H1 (cell line): ENCODE results near the gene PTF1A. TPM values are rescaled to one million over a fixed set of nuclear protein-coding genes. Genes with fewer than 3 reads are reported as not detected.

Experiments
- CTCF ChIA-PET: fragments of 300-600 bp; sonication (Branson Sonifier 250); formaldehyde crosslinking; loops from one replicate; lab custom pipeline; 2021; ENCODE audit not compliant: partially characterized antibody; lab: Charles Lee
- POLR2A ChIA-PET: fragments of 300-600 bp; sonication (Branson Sonifier 250); formaldehyde crosslinking; loops from one replicate; lab custom pipeline; 2021; ENCODE audit warnings: inconsistent platforms; ENCODE audit not compliant: partially characterized antibody; lab: Charles Lee
- DNase-seq, 2 experiments: peaks; one replicate each; pipeline versions ENCODE4 v3.0.0 to v3.0.0-alpha.2; 2010 to 2022; ENCODE audit warnings: low spot score in 2 of 2, low read depth in 1 of 2, mixed read lengths in 1 of 2
- FAIRE-seq: peaks from 2 replicates; lab custom pipeline; 2011; peaks lifted over from hg19 to GRCh38; lab: Jason Lieb, UNC
- H2AFZ ChIP-seq: 2 replicates; pipeline ENCODE4 v1.8.1; 2012; ENCODE audit warnings: low read length, inconsistent platforms
- H2AK5ac ChIP-seq: 2 replicates; pipeline ENCODE4 v1.6.1; 2013; ENCODE audit warnings: low read depth, low read length
- H2BK120ac ChIP-seq: replicated peaks from 2 replicates; pipeline ENCODE3; 2013; ENCODE audit warnings: low read depth, low read length, inconsistent platforms
- H2BK12ac ChIP-seq: 2 replicates; pipeline ENCODE4 v1.6.1; 2013; ENCODE audit warnings: low read depth, low read length
- H2BK15ac ChIP-seq: 2 replicates; pipeline ENCODE4 v1.6.1; 2013; ENCODE audit warnings: low read length
- H2BK20ac ChIP-seq: 2 replicates; pipeline ENCODE4 v1.6.1; 2013; ENCODE audit warnings: low read length
- H2BK5ac ChIP-seq: 2 replicates; pipeline ENCODE4 v1.6.1; 2013; ENCODE audit warnings: low read depth, low read length
- H3K14ac ChIP-seq: 2 replicates; pipeline ENCODE4 v1.6.1; 2013; ENCODE audit warnings: inconsistent platforms; ENCODE audit not compliant: insufficient read length
- H3K18ac ChIP-seq: 2 replicates; pipeline ENCODE4 v1.6.1; 2013; ENCODE audit warnings: low read length; ENCODE audit errors: extremely low read depth
- H3K23ac ChIP-seq: 2 replicates; pipeline ENCODE4 v1.6.1; 2013; ENCODE audit warnings: inconsistent platforms; ENCODE audit not compliant: insufficient read length
- H3K23me2 ChIP-seq: 2 replicates; pipeline ENCODE4 v1.6.1; 2013; ENCODE audit warnings: low read depth, low read length
- H3K27ac ChIP-seq: 2 replicates; pipeline ENCODE4 v1.6.1; 2011; ENCODE audit warnings: low read depth, low read length, inconsistent platforms
- H3K27me3 ChIP-seq, 4 experiments: replicated peaks in 1 of 4; 1 replicate in 1 of 4; 2 replicates in 3 of 4; pipeline versions ENCODE4 v1.6.1 to v1.8.1; 2011 to 2013; ENCODE audit warnings: low read length in 3 of 4, mild to moderate bottlenecking in 3 of 4, inconsistent platforms in 2 of 4, mixed read lengths in 2 of 4, moderate library complexity in 1 of 4; ENCODE audit not compliant: control insufficient read depth in 3 of 4, insufficient read depth in 3 of 4; ENCODE audit errors: extremely low read depth in 1 of 4
- H3K36me3 ChIP-seq, 4 experiments: 2 replicates each; pipeline versions ENCODE4 v1.6.1 to v1.8.1; 2011 to 2013; ENCODE audit warnings: mild to moderate bottlenecking in 4 of 4, low read length in 3 of 4, moderate library complexity in 2 of 4, control low read depth in 1 of 4, inconsistent platforms in 1 of 4; ENCODE audit not compliant: insufficient read depth in 4 of 4, control insufficient read depth in 2 of 4
- H3K4ac ChIP-seq: replicated peaks from 2 replicates; pipeline ENCODE3; 2013; ENCODE audit warnings: low read length, low read depth, mixed read lengths, inconsistent platforms; ENCODE audit not compliant: insufficient read length
- H3K4me1 ChIP-seq, 4 experiments: replicated peaks in 1 of 4; 1 replicate in 1 of 4; 2 replicates in 3 of 4; pipeline versions ENCODE4 v1.6.1 to v1.8.1; 2011 to 2013; ENCODE audit warnings: low read length in 3 of 4, inconsistent platforms in 2 of 4, mixed read lengths in 1 of 4; ENCODE audit not compliant: insufficient read depth in 4 of 4, control insufficient read depth in 3 of 4
- H3K4me2 ChIP-seq, 2 experiments: 2 replicates each; pipeline versions ENCODE4 v1.6.1 to v1.8.1; 2011 to 2013; ENCODE audit warnings: low read depth in 2 of 2, low read length in 2 of 2, control low read depth in 1 of 2, inconsistent platforms in 1 of 2, mild to moderate bottlenecking in 1 of 2; ENCODE audit not compliant: insufficient read depth in 1 of 2
- H3K4me3 ChIP-seq, 4 experiments: fragments of 200-600, 300-600 bp in 1 of 4; sonication (generic), shearing (Covaris generic), sonication (Bioruptor Twin) in 1 of 4; 2 replicates each; pipeline versions ENCODE4 v1.5.1 to v1.8.1; 2011 to 2016; ENCODE audit warnings: low read length in 4 of 4, low read depth in 3 of 4, control low read depth in 2 of 4, inconsistent platforms in 2 of 4, mild to moderate bottlenecking in 2 of 4, mixed read lengths in 1 of 4, moderate library complexity in 1 of 4; ENCODE audit not compliant: insufficient read depth in 2 of 4; ENCODE audit errors: extremely low read depth in 1 of 4
- H3K56ac ChIP-seq: replicated peaks from 2 replicates; pipeline ENCODE3; 2013; ENCODE audit warnings: low read depth, mild to moderate bottlenecking, mixed read lengths, low read length, inconsistent platforms; ENCODE audit not compliant: insufficient read length
- H3K79me1 ChIP-seq: 2 replicates; pipeline ENCODE4 v1.6.1; 2013; ENCODE audit warnings: low read depth, low read length, control low read depth
- H3K79me2 ChIP-seq, 2 experiments: 2 replicates each; pipeline versions ENCODE4 v1.6.1 to v1.8.1; 2012 to 2013; ENCODE audit warnings: low read length in 2 of 2, mild to moderate bottlenecking in 2 of 2, inconsistent platforms in 1 of 2; ENCODE audit not compliant: insufficient read depth in 2 of 2, control insufficient read depth in 1 of 2
- H3K9ac ChIP-seq, 4 experiments: replicated peaks in 1 of 4; 1 replicate in 1 of 4; 2 replicates in 3 of 4; pipeline versions ENCODE4 v1.6.1 to v1.8.1; 2011 to 2013; ENCODE audit warnings: low read depth in 3 of 4, low read length in 3 of 4, control low read depth in 2 of 4, mild to moderate bottlenecking in 2 of 4, moderate library complexity in 2 of 4, inconsistent platforms in 1 of 4; ENCODE audit errors: extremely low read depth in 1 of 4
- H3K9me3 ChIP-seq, 2 experiments: 2 replicates each; pipeline versions ENCODE4 v1.6.1 to v1.8.1; 2012 to 2013; ENCODE audit warnings: mild to moderate bottlenecking in 2 of 2, moderate library complexity in 2 of 2, control low read depth in 1 of 2, inconsistent platforms in 1 of 2, low read depth in 1 of 2, low read length in 1 of 2, mixed read lengths in 1 of 2; ENCODE audit not compliant: insufficient read depth in 2 of 2
- H4K20me1 ChIP-seq, 2 experiments: replicated peaks in 1 of 2; 2 replicates each; pipeline versions ENCODE3 to v1.8.1; 2011 to 2013; ENCODE audit warnings: inconsistent platforms in 2 of 2, low read length in 2 of 2, mild to moderate bottlenecking in 1 of 2; ENCODE audit not compliant: insufficient read depth in 2 of 2, control insufficient read depth in 1 of 2
- H4K5ac ChIP-seq: 2 replicates; pipeline ENCODE4 v1.6.1; 2013; ENCODE audit warnings: low read length, low read depth, mixed read lengths, inconsistent platforms; ENCODE audit not compliant: insufficient read length
- H4K8ac ChIP-seq: 2 replicates; pipeline ENCODE4 v1.8.0; 2013; ENCODE audit warnings: mild to moderate bottlenecking, moderate library complexity, low read length, inconsistent platforms; ENCODE audit not compliant: insufficient read depth; ENCODE audit errors: extremely low read depth
- H4K91ac ChIP-seq: replicated peaks from 2 replicates; pipeline ENCODE3; 2013; ENCODE audit warnings: low read length, mixed read lengths, inconsistent platforms; ENCODE audit not compliant: insufficient read length
- MAFK ChIP-seq: IDR thresholded peaks from 2 replicates; pipeline ENCODE4 v1.6.1; 2012; ENCODE audit warnings: low read depth, mild to moderate bottlenecking, improper control_type of control experiment, low read length
- NANOG ChIP-seq: IDR thresholded peaks from 2 replicates; pipeline ENCODE4 v1.6.1; 2011; ENCODE audit warnings: low read length, low read depth, mild to moderate bottlenecking, inconsistent platforms; ENCODE audit not compliant: insufficient read depth, poor library complexity, severe bottlenecking
- PHF8 ChIP-seq: fragments of 200-600 bp; sonication (generic); conservative IDR thresholded peaks from 2 replicates; pipeline ENCODE4 v1.7.1; 2012; ENCODE audit warnings: low read depth, mild to moderate bottlenecking, inconsistent platforms, low read length, moderate library complexity
- SIX5 ChIP-seq: IDR thresholded peaks from 2 replicates; pipeline ENCODE4 v1.6.1; 2011; ENCODE audit warnings: mild to moderate bottlenecking, low read depth, low read length
- SP2 ChIP-seq: IDR thresholded peaks from 2 replicates; pipeline ENCODE4 v1.6.1; 2012; ENCODE audit warnings: mild to moderate bottlenecking, low read length, inconsistent platforms
- SUZ12 ChIP-seq: fragments of 200-600 bp; sonication (generic); IDR thresholded peaks from 2 replicates; pipeline ENCODE4 v1.6.1; 2012; ENCODE audit warnings: mild to moderate bottlenecking, inconsistent platforms, low read length, moderate library complexity, mixed read lengths
- TBP ChIP-seq: IDR thresholded peaks from 2 replicates; pipeline ENCODE4 v1.6.1; 2011; ENCODE audit warnings: low read depth, low read length, improper control_type of control experiment
- USF2 ChIP-seq: IDR thresholded peaks from 2 replicates; pipeline ENCODE4 v1.6.1; 2011; ENCODE audit warnings: low read length, improper control_type of control experiment
- ZNF274 ChIP-seq: IDR thresholded peaks from 2 replicates; pipeline ENCODE4 v1.7.0; 2012; ENCODE audit warnings: low read length, borderline replicate concordance; ENCODE audit errors: extremely low read depth
- WGBS, 2 experiments: shearing (Covaris generic) in 1 of 2; methylation state at CpG; one replicate each; pipeline versions ENCODE4 v1.1.6 to v1.1.7; 2013 to 2015; ENCODE audit warnings: low lambda C conversion rate in 2 of 2, mixed read lengths in 2 of 2, inconsistent platforms in 1 of 2, low coverage in 1 of 2, missing lambda C conversion rate in 1 of 2; ENCODE audit not compliant: insufficient replicate concordance in 2 of 2, insufficient coverage in 1 of 2, insufficient read length in 1 of 2; ENCODE audit errors: extremely low coverage in 1 of 2, missing lambda C conversion rate in 1 of 2; 5-methylcytosine and 5-hydroxymethylcytosine counted together
- polyA plus RNA-seq, 7 experiments: library from polyadenylated mRNA; depleted of rRNA in 3 of 7; stranded (reverse) in 5 of 7; unstranded in 2 of 7; fragments of >200 nt in 5 of 7; fragments of 200-250 nt in 2 of 7; gene quantifications; 1 replicate in 5 of 7; 2 replicates in 1 of 7; 4 replicates in 1 of 7; pipeline versions ENCODE4 v1.2.1 to v1.2.3, GENCODE V29; 2011 to 2013; ENCODE audit warnings: missing spikeins in 2 of 7, mixed read lengths in 2 of 7
- total RNA-seq: library from RNA; stranded (reverse); fragmentation: NEBNext Ultra II Directional; extraction: Animal tissue kit (Norgen Biotek cat#: 25700); gene quantifications from 2 replicates; pipeline ENCODE4 v1.2.1, GENCODE V29; 2021
- TF ChIP-seq, protein P1 (sequence below): IDR thresholded peaks from 2 replicates; pipeline ENCODE4 v1.6.1; 2012; ENCODE audit warnings: low read length, inconsistent platforms

PTF1A gene
- total and polyA plus RNA-seq, 2 of the 8 experiments (the other 6 are each of a cell fraction or from before 2014, with no cell fraction given): not detected

DNA sequence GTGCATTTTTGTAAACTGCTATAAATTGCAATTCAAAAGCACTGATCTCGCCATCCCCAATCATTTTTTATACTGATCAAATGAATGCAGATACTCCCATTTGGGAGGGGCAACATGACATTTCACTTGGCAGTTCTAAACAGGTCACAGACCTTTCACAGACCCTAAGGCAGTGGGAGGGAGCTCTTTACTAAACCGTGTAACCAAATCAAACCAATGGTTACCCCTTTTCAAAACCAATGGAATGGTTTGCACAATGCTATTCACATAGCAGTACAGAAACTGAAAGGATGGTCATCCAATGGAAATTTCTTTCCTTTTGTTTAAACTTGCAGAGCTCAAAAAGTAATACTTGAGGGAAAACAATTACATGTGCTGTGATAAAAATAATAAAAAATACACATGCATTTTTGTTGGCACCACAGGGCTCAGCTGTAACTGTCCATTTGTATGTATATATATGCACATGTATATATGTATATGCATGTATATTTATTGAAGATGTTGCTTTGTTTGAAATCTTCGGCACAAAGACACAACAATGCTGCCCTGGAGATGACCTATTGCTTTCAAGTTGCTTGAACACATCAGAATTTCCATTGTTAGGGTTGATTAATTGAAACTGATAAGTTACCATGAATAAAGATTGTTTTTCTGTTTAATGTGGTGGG lies 14.0 kb downstream of the PTF1A start:
- FAIRE-seq: no peak
- H3K27ac ChIP-seq: no peak overlapping the region
- TF ChIP-seq SUZ12: no peak
- no peak for TF ChIP-seq SIX5
- no peak for TF ChIP-seq ZNF274
- TF ChIP-seq NANOG: no peak
- no peak for TF ChIP-seq SP2
- no peak for TF ChIP-seq MAFK
- no peak for TF ChIP-seq PHF8
- no peak for TF ChIP-seq USF2
- TF ChIP-seq TBP: no peak
- TF ChIP-seq, protein P1, sequence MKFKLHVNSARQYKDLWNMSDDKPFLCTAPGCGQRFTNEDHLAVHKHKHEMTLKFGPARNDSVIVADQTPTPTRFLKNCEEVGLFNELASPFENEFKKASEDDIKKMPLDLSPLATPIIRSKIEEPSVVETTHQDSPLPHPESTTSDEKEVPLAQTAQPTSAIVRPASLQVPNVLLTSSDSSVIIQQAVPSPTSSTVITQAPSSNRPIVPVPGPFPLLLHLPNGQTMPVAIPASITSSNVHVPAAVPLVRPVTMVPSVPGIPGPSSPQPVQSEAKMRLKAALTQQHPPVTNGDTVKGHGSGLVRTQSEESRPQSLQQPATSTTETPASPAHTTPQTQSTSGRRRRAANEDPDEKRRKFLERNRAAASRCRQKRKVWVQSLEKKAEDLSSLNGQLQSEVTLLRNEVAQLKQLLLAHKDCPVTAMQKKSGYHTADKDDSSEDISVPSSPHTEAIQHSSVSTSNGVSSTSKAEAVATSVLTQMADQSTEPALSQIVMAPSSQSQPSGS: no peak

More for the DNA sequence above, 14.0 kb downstream of the PTF1A start:
- H4K91ac ChIP-seq: no peak overlapping the region
- H3K79me1 ChIP-seq: no peaks in the 10 kb centered on the region
- no peak overlapping the region for H3K18ac ChIP-seq
- no peak overlapping the region for H4K5ac ChIP-seq
- H2BK12ac ChIP-seq: no peak overlapping the region
- H3K9ac ChIP-seq: no peak overlapping the region
- no peak overlapping the region for H3K23ac ChIP-seq
- no peaks in the 10 kb centered on the region for H3K9me3 ChIP-seq
- no peak overlapping the region for H3K4ac ChIP-seq
- no peak overlapping the region for H2BK120ac ChIP-seq
- H3K4me3 ChIP-seq: no peak overlapping the region
- H3K14ac ChIP-seq: no peak overlapping the region
- no peak overlapping the region for H4K8ac ChIP-seq
- WGBS, 2 experiments: 85% methylated on average over 3 of the region's 3 CpGs; no CpG with 5 or more reads in 1 of the 2 experiments
- H3K4me1 ChIP-seq: peaks cover 0 to 10% (median 9%) of the 10 kb centered on the region in 4 experiments
- peaks cover 0 to 11% of the 10 kb centered on the region in 2 experiments for H4K20me1 ChIP-seq
- no peak overlapping the region for H2AK5ac ChIP-seq
- CTCF ChIA-PET: interaction anchor here (1.0 to 1.8 kb wide), 6 partner anchors 21 to 88 kb away, joined by 3 to 8 read pairs (median 4); no protein-coding TSS in a partner anchor
- DNase-seq: no peak
- no peaks in the 10 kb centered on the region for H3K79me2 ChIP-seq
- no peak overlapping the region for H2BK5ac ChIP-seq
- no peak overlapping the region for H3K56ac ChIP-seq
- no peaks in the 10 kb centered on the region for H3K36me3 ChIP-seq
- peaks cover 38 to 49% (median 45%) of the 10 kb centered on the region in 4 experiments for H3K27me3 ChIP-seq
- H3K4me2 ChIP-seq: no peak overlapping the region
- POLR2A ChIA-PET: no interaction called here
- no peaks in the 10 kb centered on the region for H3K23me2 ChIP-seq
- no peak overlapping the region for H2AFZ ChIP-seq
- H2BK15ac ChIP-seq: no peak overlapping the region
- no peak overlapping the region for H2BK20ac ChIP-seq
